CD4-positive, alpha-beta T cell treated with Interleukin-21 for 1 hour (primary cell): Measurements from ENCODE around the gene PRRG1.
"Not testable (repeated sequence)": the region's sequence is repeated elsewhere in the genome, so short reads cannot be mapped to it uniquely, and the experiment has no call there.

ENCODE experiments used
- DNase-seq: peaks from one replicate; pipeline ENCODE4 v3.0.0-alpha.2; 2020

The PRRG1 gene

DNA sequence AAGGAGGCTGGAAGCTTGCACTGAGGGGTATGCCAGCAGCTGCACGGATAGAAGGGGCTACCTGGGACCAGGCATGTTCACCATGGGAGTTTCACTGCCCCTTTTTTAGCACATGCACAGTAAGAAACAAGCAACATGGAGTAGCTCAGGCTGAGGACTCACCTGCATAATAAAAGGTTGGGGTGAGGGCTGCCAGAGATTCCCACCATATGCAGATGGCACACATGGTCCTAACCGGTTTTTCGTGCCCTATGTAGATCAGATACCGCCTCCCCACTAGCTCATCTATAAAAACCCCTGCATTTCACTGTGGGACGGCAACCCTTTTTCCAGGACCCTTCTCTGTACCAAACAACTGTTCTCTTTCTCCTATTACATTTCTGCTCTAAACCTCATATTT, 125.3 kb downstream of the PRRG1 start:
- DNase-seq = no peak

DNA sequence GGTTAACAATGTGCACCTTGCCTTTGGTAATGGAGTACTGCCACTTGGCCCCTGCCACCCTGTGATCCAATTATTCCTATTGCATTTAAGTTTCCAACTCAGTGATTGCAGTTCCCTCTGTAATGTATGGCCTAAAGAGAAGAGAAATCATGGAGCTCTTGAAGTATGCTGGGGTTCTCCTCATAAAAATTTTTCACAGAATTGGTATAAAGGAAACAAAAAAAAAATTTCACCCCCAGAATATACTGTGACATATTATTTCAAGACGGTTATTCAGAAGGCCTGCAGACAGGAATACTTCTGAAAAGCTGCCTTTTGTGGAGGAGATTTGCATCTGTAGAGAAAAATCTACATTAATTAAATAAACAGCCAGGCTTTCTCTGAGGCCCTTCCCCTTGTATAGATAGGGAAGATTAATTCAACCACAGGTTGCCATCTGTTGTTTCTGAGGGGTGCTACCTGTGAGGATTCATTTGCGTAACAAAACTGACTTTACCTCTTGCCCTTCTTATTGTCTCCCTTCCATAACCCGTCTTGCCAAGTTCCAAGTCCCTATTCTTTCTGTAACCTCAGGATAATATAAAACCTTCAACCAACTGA, 127.5 kb downstream of the PRRG1 start:
- no peak for DNase-seq

DNA sequence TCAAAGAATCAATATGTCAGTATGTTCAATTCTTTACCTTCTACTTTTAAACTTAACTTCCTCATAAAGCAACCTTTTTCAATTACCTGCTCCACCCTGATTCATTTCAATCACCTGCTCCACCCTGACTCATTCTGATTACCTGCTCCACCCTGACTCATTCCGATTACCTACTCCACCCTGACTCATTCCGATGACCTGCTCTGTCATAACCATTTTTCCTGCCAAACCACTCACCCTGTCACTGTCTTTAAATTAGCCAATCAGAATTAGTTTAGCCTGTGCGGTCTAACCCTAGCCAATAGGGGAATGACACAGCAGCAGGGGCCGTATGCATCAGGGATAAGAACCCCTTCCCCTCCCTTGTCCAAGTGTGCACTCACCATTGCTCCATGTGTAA, 135.2 kb downstream of the PRRG1 start:
- not testable (repeated sequence) for DNase-seq

DNA sequence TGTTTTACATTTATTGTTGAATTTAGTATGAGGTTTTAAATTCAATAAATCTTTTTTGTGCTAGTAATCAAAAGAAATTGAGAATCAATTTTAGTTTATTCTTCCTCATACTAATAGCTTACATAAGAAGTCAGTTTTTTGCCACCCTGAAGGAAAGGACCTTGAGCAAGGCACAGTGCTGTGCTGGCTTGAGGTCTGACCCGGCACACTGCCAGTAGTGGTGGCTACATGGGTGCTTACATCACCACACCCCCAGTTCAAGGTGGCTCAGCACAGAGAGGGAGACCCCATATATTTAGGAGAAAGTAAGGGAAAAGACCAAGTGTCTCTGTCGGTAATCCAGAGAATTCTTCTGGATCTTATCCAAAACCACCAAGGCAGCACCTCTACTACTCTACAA, 136.3 kb downstream of the PRRG1 start:
- DNase-seq = no peak

DNA sequence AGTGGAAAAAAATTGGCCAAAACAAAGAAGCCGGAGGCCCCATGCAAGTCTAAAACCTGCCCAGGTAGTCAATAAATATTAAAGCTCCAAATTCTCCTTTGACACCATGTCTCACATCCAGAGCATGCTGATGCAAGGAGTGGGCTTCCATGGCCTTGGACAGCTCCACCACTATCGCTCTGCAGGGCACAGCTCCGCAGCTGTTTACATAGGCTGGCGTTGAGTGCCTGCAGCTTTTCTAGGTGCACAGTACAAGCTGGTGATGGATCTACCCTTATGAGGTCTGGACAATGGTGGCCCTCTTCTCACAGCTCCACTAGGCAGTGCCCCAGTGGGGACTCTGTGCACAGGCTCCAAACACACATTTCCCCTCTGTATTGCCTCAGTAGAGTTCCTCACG, 138.1 kb downstream of the PRRG1 start:
- no peak for DNase-seq

DNA sequence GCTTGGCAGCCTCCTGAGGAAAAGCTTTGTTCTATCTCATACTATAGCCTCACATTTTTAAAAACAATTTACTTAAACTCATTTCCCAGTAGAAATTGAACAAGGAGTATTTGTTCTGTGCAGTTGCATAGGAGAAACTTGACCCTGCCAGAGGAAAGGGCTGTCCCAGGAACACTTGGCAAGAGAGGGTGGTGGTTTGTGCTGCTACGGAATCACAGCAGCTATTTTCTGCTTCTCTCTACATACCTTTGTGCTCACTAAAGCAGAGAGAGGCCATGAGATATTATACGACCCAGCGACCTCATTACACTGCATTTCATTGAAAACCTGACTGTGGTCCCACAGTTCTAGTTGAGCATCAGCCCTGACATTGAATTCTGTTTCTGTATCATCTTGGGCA, 139.2 kb downstream of the PRRG1 start:
- DNase-seq = no peak

DNA sequence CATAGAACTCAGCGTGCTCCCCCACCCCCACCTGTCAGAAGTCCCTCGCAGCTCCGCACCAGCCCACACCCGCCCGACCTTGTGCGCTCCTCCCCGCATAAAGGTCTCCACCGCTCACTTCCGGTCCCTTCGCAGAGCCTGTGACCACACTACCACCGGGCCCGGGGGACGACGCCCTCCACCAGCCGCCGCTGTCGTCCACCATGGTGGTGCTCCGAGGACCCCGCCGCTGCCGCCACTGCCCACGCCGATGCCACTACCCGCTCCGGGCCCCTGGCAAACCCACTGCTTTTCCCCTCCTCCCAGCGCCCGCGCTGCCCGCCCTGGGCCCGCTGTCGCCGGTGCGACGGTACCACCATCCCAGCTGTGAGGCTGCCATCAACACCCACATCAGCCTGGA, 142.5 kb downstream of the PRRG1 start:
- no peak for DNase-seq

DNA sequence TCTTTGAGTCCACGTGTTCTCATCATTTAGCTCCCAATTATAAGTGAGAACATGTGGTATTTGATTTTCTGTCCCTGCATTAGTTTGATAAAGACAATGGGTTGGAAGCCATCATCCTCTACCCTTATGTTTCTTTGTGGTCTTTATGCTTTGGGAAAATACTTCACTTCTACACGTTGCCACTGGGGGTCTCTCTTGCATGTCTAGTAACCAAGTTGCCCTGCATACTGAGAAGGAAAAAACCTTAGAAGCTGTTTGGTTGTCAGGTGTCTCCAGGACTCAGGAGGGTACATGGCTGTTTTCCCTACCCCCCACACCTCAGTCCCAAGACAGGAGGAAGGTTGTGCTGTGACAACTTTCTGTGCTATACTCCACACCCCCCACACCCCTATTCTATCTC, 146.6 kb downstream of the PRRG1 start:
- DNase-seq = not testable (repeated sequence)

DNA sequence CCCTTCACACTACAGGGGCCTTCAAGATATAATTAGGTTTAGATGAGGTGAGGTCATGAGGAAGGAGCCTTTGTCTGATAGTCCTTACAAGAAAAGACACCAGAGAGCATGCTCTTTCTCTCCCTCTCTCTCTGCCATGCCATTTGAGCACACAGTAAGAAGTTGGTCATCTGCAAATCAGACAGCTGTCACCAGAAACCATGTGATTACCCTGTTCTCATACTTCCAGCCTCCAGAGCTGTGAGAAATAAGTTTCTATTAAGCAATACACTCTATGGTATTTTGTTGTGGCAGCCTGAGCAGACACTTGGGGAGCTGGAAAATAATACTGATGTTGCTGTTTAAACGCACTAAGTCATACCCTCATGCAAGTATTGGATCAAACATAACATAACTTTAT, 148.0 kb downstream of the PRRG1 start:
- not testable (repeated sequence) for DNase-seq

DNA sequence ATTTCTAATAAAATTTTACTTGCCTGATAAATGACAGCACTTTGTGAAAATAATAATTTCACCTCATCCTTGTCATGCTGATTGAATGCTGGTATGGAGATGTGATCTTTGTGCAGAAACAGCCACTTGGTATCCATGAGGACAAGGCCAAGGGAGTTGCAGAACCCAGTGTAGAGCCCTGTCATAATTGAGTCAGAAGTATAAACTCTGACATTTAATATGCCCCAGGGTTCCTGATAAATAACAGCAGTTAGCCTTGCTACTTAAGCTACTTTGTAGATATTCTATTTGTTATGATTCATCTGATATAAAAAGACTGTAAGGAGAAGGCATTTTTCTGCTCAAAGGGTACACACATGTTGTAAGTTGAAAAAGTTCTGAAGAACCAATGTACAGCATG, 149.2 kb downstream of the PRRG1 start:
- not testable (repeated sequence) for DNase-seq

DNA sequence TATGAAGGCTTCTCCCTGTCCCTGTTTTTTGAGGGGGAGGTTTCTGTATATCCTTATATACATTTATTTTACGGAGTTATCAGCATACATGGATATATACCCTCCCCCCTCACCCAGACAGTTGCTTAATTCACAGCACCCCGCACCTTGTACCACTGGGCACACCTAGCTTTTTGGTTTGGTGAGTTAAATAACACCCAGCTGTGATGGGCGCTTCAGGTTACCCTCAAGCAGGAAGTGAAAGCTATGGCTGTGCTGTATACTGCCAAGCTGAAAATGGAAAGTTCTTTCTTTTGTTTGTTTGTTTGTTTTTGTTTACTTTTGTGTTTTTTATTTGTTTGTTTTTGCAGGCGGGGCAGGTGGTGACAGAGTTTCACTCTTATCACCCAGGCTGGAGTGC, 150.5 kb downstream of the PRRG1 start:
- not testable (repeated sequence) for DNase-seq

DNA sequence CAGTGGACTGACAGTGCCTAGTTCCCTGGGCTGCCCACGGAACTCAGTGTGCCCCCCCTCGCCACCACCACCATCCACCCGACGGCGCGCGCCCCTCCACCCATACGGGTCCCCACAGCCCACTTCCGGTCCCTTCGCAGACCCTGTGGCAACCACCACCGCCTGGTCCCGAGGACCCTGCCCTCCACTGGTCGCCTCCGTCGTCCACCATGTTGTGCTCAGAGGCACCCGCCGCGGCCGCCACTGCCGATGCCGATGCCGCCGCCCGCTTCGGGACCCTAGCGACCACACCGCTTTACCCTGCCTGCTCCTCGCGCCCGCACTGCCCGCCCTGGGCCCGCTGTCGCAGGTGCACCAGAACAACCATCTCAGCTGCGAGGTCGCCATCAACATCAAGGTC, 155.8 kb downstream of the PRRG1 start:
- DNase-seq = no peak
